ENCODE results near the gene ZFC3H1.

Gene ZFC3H1

GRCh38 chr12:71599210-71599609, 64.4 kb downstream of the ZFC3H1 start:
- Histone ChIP-seq H3K27me3 (no peaks in the 10 kb centered on the region), H3K4me1 (peaks cover 5 to 35% (median 10%) of the 10 kb centered on the region in 4 donors), H3K4me3 (no peak overlapping the region), H3K27ac (no peak overlapping the region), H3K9me3 (no peaks in the 10 kb centered on the region), H3K36me3 (no peaks in the 10 kb centered on the region)
- intact Hi-C loops (cut with DNase I; ENCODE audit: low total_unique reads): no loop called here
- no peak for TF ChIP-seq CTCF (IDR thresholded peaks at IDR 0.05)
- DNase-seq: no peak

- no peaks in the 10 kb centered on the region for H3K27me3 ChIP-seq
- DNase-seq: no peak
- no peaks in the 10 kb centered on the region for H3K9me3 ChIP-seq
- no peaks in the 10 kb centered on the region for H3K36me3 ChIP-seq
- H3K4me3 ChIP-seq: peak overlapping the region; percentile 4 to 6
- no peak for TF ChIP-seq CTCF (IDR thresholded peaks at IDR 0.05)
- no peak overlapping the region for H3K27ac ChIP-seq
- peaks cover 0 to 21% (median 0%) of the 10 kb centered on the region in 4 donors for H3K4me1 ChIP-seq
- intact Hi-C loops (cut with DNase I; ENCODE audit: low total_unique reads): no loop called here
Observed at GRCh38 chr12:71594214-71594948, 69.3 kb downstream of the ZFC3H1 start.

DNA sequence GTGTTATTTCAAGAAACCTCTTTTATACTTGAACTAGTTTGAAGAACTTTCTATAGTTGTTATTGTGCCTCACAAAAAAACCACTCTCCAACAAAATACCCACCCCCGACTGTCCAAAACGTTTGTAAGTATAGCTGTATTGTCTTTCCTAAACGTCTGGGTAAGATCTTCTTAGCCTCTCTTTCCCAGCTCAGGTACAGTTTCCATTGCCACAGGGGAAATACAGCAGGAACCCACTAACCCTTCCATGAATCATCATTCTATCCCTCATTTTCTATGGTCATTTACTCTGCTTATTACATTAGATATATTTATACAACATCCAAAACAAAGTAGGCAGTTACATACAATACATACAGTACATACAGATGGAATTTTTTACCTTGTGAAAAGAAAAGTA, 70.8 kb downstream of the ZFC3H1 start:
- Histone ChIP-seq H3K36me3 (no peaks in the 10 kb centered on the region), H3K4me1 (peaks cover 0 to 23% (median 0%) of the 10 kb centered on the region in 4 donors), H3K9me3 (no peaks in the 10 kb centered on the region), H3K27me3 (no peaks in the 10 kb centered on the region), H3K4me3 (no peak overlapping the region), H3K27ac (no peak overlapping the region)
- intact Hi-C loops (cut with DNase I; ENCODE audit: low total_unique reads): no loop called here
- no peak for TF ChIP-seq CTCF (IDR thresholded peaks at IDR 0.05)
- no peak for DNase-seq

- H3K4me1 ChIP-seq: peaks cover 0 to 23% (median 0%) of the 10 kb centered on the region in 4 donors
- H3K27ac ChIP-seq: no peak overlapping the region
- no peaks in the 10 kb centered on the region for H3K27me3 ChIP-seq
- no peaks in the 10 kb centered on the region for H3K36me3 ChIP-seq
- intact Hi-C loops (cut with DNase I; ENCODE audit: low total_unique reads): no loop called here
- DNase-seq: no peak
- H3K9me3 ChIP-seq: no peaks in the 10 kb centered on the region
- H3K4me3 ChIP-seq: no peak overlapping the region
- no peak for TF ChIP-seq CTCF (IDR thresholded peaks at IDR 0.05)
Observed at GRCh38 chr12:71591601-71592000, 72.0 kb downstream of the ZFC3H1 start.

GRCh38 chr12:71589478-71589881, 74.2 kb downstream of the ZFC3H1 start:
- TF ChIP-seq CTCF (IDR thresholded peaks at IDR 0.05): no peak
- H3K36me3 ChIP-seq: no peaks in the 10 kb centered on the region

More at GRCh38 chr12:71589478-71589881, 74.2 kb downstream of the ZFC3H1 start:
- no peak overlapping the region for H3K4me3 ChIP-seq
- DNase-seq: no peak
- no peaks in the 10 kb centered on the region for H3K9me3 ChIP-seq
- intact Hi-C loops (cut with DNase I; ENCODE audit: low total_unique reads): no loop called here
- peaks cover 0 to 23% (median 0%) of the 10 kb centered on the region in 4 donors for H3K4me1 ChIP-seq
- H3K27me3 ChIP-seq: no peaks in the 10 kb centered on the region
- peak overlapping the region in 1 of 2 donors; percentile 35 for H3K27ac ChIP-seq

Data from tibial artery (tissue), 4 donors.